ENCODE results near the gene DHRS2. TPM values are rescaled to one million over a fixed set of nuclear protein-coding genes. Genes with fewer than 3 reads are reported as not detected.

Gene DHRS2
- total RNA-seq, 2 experiments from 2014 or later, result 0.27 TPM; not detected in 1

GRCh38 chr14:23672200-23672599 lies 36.0 kb downstream of the DHRS2 start:
- Mint-ChIP-seq H3K4me1 (ENCODE audit: low read depth) (no peaks in the 10 kb centered on the region), H3K27ac (no peak overlapping the region), H3K9me3 (no peaks in the 10 kb centered on the region), H3K4me3 (no peak overlapping the region), H3K36me3 (ENCODE audit: low read depth) (no peaks in the 10 kb centered on the region), H3K27me3 (peaks cover 30% of the 10 kb centered on the region)
- no peak for ATAC-seq (ENCODE audit: poor library complexity)
- intact Hi-C loops (cut with DNase I, micrococcal nuclease), result no loop called here
- TF ChIP-seq, protein P1, sequence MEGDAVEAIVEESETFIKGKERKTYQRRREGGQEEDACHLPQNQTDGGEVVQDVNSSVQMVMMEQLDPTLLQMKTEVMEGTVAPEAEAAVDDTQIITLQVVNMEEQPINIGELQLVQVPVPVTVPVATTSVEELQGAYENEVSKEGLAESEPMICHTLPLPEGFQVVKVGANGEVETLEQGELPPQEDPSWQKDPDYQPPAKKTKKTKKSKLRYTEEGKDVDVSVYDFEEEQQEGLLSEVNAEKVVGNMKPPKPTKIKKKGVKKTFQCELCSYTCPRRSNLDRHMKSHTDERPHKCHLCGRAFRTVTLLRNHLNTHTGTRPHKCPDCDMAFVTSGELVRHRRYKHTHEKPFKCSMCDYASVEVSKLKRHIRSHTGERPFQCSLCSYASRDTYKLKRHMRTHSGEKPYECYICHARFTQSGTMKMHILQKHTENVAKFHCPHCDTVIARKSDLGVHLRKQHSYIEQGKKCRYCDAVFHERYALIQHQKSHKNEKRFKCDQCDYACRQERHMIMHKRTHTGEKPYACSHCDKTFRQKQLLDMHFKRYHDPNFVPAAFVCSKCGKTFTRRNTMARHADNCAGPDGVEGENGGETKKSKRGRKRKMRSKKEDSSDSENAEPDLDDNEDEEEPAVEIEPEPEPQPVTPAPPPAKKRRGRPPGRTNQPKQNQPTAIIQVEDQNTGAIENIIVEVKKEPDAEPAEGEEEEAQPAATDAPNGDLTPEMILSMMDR (IDR thresholded peaks at IDR 0.05), result no peak
- Histone ChIP-seq H3K27me3 (ENCODE audit: control insufficient read depth in 1 of 2, insufficient read depth in 2 of 2, low read length in 2 of 2) (peaks cover 12 to 16% of the 10 kb centered on the region in 2 experiments), H3K9me3 (ENCODE audit: control insufficient read depth in 1 of 2, insufficient read depth in 1 of 2, low read length in 2 of 2) (no peaks in the 10 kb centered on the region), H3K27ac (ENCODE audit: low read depth in 1 of 2, low read length in 2 of 2) (no peak overlapping the region), H3K4me3 (ENCODE audit: low read length) (no peak overlapping the region), H3K4me1 (ENCODE audit: insufficient read depth, low read length) (no peaks in the 10 kb centered on the region), H3K36me3 (ENCODE audit: insufficient read depth, low read length) (no peaks in the 10 kb centered on the region)
- no peak for DNase-seq
- CTCF ChIA-PET, result no interaction called here
- POLR2A ChIA-PET, result no interaction called here

DNA sequence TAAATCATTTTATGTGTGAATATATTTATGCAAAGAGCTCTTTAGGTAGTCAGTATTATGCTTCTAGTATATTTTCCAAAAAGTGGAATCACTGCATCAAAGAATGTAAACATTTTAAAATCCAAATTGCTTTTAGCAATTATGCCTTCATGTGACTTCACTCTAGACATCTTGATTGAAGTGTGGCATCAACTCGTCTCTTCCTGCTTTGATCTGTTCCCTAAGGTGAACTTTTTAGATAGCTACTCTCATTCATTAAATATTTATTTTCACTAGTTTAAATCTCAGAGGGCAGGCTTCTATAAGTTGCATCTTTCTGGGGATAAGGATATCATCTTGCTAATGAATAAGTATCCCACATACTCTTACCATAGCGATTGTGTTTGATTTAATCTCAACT lies 39.2 kb downstream of the DHRS2 start:
- H3K36me3 Mint-ChIP-seq (ENCODE audit: low read depth), result no peaks in the 10 kb centered on the region
- no peaks in the 10 kb centered on the region for H3K9me3 ChIP-seq (ENCODE audit: control insufficient read depth in 1 of 2, insufficient read depth in 1 of 2, low read length in 2 of 2)
- H3K4me3 ChIP-seq (ENCODE audit: low read length), result no peak overlapping the region
- no peak overlapping the region for H3K27ac ChIP-seq (ENCODE audit: low read depth in 1 of 2, low read length in 2 of 2)
- TF ChIP-seq, protein P1 (IDR thresholded peaks at IDR 0.05), result no peak
- no peak overlapping the region for H3K27ac Mint-ChIP-seq
- intact Hi-C loops (cut with DNase I, micrococcal nuclease), result no loop called here
- H3K27me3 Mint-ChIP-seq, result peaks cover 36% of the 10 kb centered on the region
- H3K4me1 Mint-ChIP-seq (ENCODE audit: low read depth), result no peaks in the 10 kb centered on the region
- H3K36me3 ChIP-seq (ENCODE audit: insufficient read depth, low read length), result no peaks in the 10 kb centered on the region
- H3K4me3 Mint-ChIP-seq, result no peak overlapping the region
- ATAC-seq (ENCODE audit: poor library complexity) (no peak), DNase-seq (no peak)
- peaks cover 12 to 16% of the 10 kb centered on the region in 2 experiments for H3K27me3 ChIP-seq (ENCODE audit: control insufficient read depth in 1 of 2, insufficient read depth in 2 of 2, low read length in 2 of 2)
- ChIA-PET CTCF (interaction anchor here (1.6 kb wide), 1 partner anchor 10 kb away, joined by 4 read pairs; no protein-coding TSS in a partner anchor), POLR2A (no interaction called here)
- no peaks in the 10 kb centered on the region for H3K9me3 Mint-ChIP-seq
- no peaks in the 10 kb centered on the region for H3K4me1 ChIP-seq (ENCODE audit: insufficient read depth, low read length)

DNA sequence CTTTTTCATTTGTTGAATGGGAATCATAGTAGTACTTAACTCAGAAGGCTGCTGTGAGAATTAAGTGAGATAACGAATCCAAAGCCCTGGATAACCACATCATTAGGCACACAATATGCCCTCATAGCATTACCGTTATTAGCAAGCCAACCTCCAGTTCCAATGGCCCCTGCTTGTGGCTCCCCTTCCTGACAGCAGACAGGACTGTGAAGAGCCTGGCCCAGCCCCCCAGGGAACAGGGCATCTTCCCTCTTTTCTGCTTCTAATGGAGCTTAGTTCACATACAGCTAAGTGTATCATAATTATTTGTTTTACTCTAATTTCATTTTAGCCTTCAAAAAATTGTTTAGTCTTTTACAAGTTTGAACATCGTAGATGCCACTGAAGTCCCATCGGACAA lies 39.7 kb downstream of the DHRS2 start:
- Histone ChIP-seq H3K27me3 (ENCODE audit: control insufficient read depth in 1 of 2, insufficient read depth in 2 of 2, low read length in 2 of 2) (peaks cover 10 to 16% of the 10 kb centered on the region in 2 experiments), H3K4me1 (ENCODE audit: insufficient read depth, low read length) (no peaks in the 10 kb centered on the region), H3K4me3 (ENCODE audit: low read length) (no peak overlapping the region), H3K9me3 (ENCODE audit: control insufficient read depth in 1 of 2, insufficient read depth in 1 of 2, low read length in 2 of 2) (no peaks in the 10 kb centered on the region), H3K27ac (ENCODE audit: low read depth in 1 of 2, low read length in 2 of 2) (no peak overlapping the region), H3K36me3 (ENCODE audit: insufficient read depth, low read length) (no peaks in the 10 kb centered on the region)
- H3K4me3 Mint-ChIP-seq, result no peak overlapping the region
- TF ChIP-seq, protein P1 (IDR thresholded peaks at IDR 0.05), result no peak
- POLR2A ChIA-PET, result no interaction called here
- CTCF ChIA-PET, result interaction anchor here (1.6 kb wide), 1 partner anchor 10 kb away, joined by 4 read pairs; no protein-coding TSS in a partner anchor
- DNase-seq, result no peak
- ATAC-seq (ENCODE audit: poor library complexity), result no peak
- H3K4me1 Mint-ChIP-seq (ENCODE audit: low read depth), result no peaks in the 10 kb centered on the region
- no peak overlapping the region for H3K27ac Mint-ChIP-seq
- H3K9me3 Mint-ChIP-seq, result no peaks in the 10 kb centered on the region
- peaks cover 36% of the 10 kb centered on the region for H3K27me3 Mint-ChIP-seq
- H3K36me3 Mint-ChIP-seq (ENCODE audit: low read depth), result no peaks in the 10 kb centered on the region
- intact Hi-C loops (cut with DNase I, micrococcal nuclease), result no loop called here
